PFSK-1 (cell line): ENCODE results near the gene VWF.

ENCODE experiments used
- FOXP2 ChIP-seq: optimal IDR thresholded peaks from 2 replicates; pipeline ENCODE3; 2011; ENCODE audit warnings: borderline replicate concordance, control low read depth, inconsistent platforms; ENCODE audit not compliant: insufficient read depth; ENCODE audit errors: extremely low read length, extremely low read depth
- POLR2AphosphoS5 ChIP-seq: IDR thresholded peaks from 2 replicates; pipeline ENCODE4 v1.6.1; 2012; ENCODE audit warnings: low read depth, mild to moderate bottlenecking, control low read depth, low read length, moderate library complexity
- SIN3A ChIP-seq: IDR thresholded peaks from 2 replicates; pipeline ENCODE4 v1.6.1; 2012; ENCODE audit warnings: mild to moderate bottlenecking, low read length, moderate library complexity, borderline replicate concordance; ENCODE audit not compliant: insufficient read depth
- TAF1 ChIP-seq: IDR thresholded peaks from 2 replicates; pipeline ENCODE4 v1.6.1; 2012; ENCODE audit warnings: low read length, control low read depth, borderline replicate concordance; ENCODE audit not compliant: insufficient read depth
- TF ChIP-seq, protein P1 (sequence below), 2 experiments: IDR thresholded peaks; 2 replicates each; pipeline versions ENCODE4 v1.6.1 to v1.8.0; 2011 to 2012; ENCODE audit warnings: low read depth in 2 of 2, low read length in 2 of 2, control low read depth in 1 of 2, inconsistent platforms in 1 of 2, mild to moderate bottlenecking in 1 of 2, moderate library complexity in 1 of 2; ENCODE audit not compliant: insufficient read depth in 1 of 2

VWF gene

DNA sequence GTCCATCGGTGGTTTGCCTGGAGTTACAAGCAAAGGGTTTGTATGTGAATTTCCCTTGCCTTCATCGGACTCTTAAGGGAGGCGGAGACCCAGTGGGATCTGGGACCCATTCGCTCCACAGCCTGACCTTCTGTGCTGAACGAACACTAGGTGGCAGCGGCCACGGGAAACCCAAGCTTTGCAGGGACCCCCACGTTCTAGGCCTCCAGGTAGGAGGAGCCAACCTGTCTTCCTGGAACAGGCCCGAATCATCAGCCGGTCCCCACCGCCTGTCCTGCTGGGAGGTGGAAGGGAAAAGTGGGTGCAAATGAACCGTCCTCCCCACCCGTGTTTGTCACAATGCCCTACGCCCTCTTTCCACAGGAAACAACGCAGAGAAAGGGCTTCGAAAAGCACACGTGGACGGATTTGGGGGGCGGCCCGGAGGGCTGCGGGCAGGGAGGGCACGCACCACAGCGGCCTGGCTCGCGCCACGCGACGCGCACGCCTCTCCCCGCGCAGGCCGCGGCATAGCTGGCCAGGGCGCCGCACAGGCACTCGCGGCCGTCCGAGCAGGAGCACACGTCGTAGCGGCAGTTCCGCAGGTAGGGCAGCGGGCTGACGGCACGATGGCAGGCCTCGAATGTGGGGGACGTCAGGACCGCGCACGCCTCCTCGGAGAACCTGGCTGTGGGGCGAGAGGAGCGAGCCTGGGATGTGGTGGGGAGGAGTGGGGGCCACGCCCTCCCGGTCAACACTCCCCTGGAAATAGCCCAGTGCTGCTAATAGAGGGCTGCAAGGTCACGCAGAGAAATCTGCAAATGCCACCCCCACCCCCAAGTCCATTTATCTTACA lies 67.8 kb downstream of the VWF start:
- TF ChIP-seq, protein P1, sequence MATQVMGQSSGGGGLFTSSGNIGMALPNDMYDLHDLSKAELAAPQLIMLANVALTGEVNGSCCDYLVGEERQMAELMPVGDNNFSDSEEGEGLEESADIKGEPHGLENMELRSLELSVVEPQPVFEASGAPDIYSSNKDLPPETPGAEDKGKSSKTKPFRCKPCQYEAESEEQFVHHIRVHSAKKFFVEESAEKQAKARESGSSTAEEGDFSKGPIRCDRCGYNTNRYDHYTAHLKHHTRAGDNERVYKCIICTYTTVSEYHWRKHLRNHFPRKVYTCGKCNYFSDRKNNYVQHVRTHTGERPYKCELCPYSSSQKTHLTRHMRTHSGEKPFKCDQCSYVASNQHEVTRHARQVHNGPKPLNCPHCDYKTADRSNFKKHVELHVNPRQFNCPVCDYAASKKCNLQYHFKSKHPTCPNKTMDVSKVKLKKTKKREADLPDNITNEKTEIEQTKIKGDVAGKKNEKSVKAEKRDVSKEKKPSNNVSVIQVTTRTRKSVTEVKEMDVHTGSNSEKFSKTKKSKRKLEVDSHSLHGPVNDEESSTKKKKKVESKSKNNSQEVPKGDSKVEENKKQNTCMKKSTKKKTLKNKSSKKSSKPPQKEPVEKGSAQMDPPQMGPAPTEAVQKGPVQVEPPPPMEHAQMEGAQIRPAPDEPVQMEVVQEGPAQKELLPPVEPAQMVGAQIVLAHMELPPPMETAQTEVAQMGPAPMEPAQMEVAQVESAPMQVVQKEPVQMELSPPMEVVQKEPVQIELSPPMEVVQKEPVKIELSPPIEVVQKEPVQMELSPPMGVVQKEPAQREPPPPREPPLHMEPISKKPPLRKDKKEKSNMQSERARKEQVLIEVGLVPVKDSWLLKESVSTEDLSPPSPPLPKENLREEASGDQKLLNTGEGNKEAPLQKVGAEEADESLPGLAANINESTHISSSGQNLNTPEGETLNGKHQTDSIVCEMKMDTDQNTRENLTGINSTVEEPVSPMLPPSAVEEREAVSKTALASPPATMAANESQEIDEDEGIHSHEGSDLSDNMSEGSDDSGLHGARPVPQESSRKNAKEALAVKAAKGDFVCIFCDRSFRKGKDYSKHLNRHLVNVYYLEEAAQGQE (IDR thresholded peaks at IDR 0.05; ENCODE audit: insufficient read depth in 1 of 2, low read depth in 2 of 2, low read length in 2 of 2) = no peak
- no peak for TF ChIP-seq FOXP2

DNA sequence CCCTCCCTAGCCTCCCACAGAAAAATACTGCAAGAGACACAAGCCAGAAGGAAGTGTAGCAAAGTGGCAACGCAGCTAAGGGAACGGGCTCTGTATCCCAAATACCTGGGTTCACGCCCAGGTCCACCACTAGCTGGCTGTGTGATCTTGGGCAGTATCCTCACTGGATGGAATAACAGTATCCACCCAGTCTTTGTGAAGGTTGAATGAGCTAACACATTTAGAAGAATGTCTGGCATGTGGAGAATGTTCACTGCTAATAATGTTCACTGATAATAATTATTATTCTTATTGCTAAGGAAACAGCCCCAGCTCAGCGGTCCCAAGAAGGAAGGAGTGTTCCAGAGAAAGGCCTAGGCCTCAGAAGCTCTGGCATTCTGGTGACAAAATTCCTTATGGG lies 70.9 kb downstream of the VWF start:
- TF ChIP-seq POLR2AphosphoS5 (no peak), FOXP2 (no peak), TAF1 (no peak), SIN3A (no peak)
- TF ChIP-seq, protein P1 (IDR thresholded peaks at IDR 0.05; ENCODE audit: insufficient read depth in 1 of 2, low read depth in 2 of 2, low read length in 2 of 2) = no peak

DNA sequence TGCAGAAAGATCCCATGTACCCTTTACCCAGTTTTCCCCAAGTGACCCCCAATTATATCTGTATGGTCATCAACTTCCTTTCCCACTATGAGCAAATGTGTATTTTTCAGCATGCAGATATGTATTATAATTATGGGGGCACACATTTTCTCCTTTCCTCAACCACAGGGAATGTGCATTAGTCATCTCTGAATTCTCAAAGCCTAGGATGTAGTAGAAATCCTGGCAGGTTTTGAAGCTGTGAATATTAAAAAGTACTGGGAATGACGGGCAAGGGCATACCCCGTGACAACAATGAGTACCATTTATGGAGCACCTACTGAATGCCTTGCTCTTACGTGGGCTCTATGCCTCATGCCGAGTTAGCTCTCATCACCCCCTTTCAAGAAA lies 71.5 kb downstream of the VWF start:
- no peak for TF ChIP-seq SIN3A
- TF ChIP-seq, protein P1 (IDR thresholded peaks at IDR 0.05; ENCODE audit: insufficient read depth in 1 of 2, low read depth in 2 of 2, low read length in 2 of 2) = no peak
- TF ChIP-seq POLR2AphosphoS5 = no peak
- TF ChIP-seq TAF1 = no peak
- no peak for TF ChIP-seq FOXP2

DNA sequence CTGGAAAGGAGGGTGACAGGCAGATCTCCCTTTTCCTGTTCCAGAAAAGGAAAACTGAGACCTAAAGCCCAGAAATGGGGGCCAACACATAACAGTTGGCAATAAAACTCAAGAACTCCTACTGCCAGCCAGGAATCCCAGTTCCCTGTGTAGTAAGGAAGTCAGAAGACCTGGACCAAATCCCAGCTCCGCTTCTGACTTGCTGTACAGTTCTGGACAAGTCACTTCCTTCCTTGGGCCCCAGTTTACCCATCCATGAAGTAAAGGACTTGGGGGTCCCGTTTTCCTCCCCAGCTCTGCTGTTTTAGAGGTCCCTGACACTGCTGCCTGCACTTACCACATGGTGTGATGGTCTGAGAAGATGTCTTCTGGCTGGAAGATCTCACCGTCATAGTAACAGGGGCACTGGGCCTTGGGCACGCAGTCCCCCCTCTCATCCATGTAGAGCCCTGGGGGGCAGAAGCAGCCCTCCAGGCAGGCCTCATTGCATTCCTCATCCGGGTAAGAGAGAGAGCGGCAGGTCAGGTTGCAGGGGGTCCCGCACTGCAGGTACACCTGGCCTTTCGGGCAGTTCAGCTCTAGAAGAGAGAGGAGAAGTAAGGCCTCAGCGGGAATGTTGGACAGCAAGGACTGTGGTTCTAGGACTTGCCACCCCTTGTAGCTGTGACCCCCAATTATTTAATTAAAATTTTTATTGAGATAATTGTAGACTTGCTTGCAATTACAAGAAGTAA lies 72.1 kb downstream of the VWF start:
- TF ChIP-seq TAF1 (no peak), SIN3A (no peak), FOXP2 (no peak), POLR2AphosphoS5 (no peak)
- TF ChIP-seq, protein P1 (IDR thresholded peaks at IDR 0.05; ENCODE audit: insufficient read depth in 1 of 2, low read depth in 2 of 2, low read length in 2 of 2) = no peak
